OCI-LY3 (cell line): Measurements from ENCODE around the gene COL4A2.

ENCODE experiments used
- CTCF ChIP-seq: fragments of 200-600, 300-600 bp; sonication (generic); IDR thresholded peaks from 2 replicates; pipeline ENCODE4 v1.5.1; 2014; ENCODE audit warnings: antibody characterized with exemption, low read length, low read depth
- EZH2phosphoT487 ChIP-seq: fragments of 200-600 bp; shearing (Covaris generic); IDR thresholded peaks from 2 replicates; pipeline ENCODE4 v1.6.1; 2018; ENCODE audit warnings: antibody characterized with exemption, mixed run types, low read depth

GRCh38 chr13:110382830-110383229 is 75.7 kb downstream of the COL4A2 start:
- TF ChIP-seq CTCF (no peak), EZH2phosphoT487 (no peak)
